ENCODE data around the gene GABPA.

The GABPA gene

GRCh38 chr21:25788677-25789076, 53.9 kb downstream of the GABPA start:
- TF ChIP-seq CTCF (IDR thresholded peaks at IDR 0.05; ENCODE audit: borderline replicate concordance, insufficient read depth, low read depth, low read length) = no peak
- no peak overlapping the region for H3K4me3 ChIP-seq (ENCODE audit: low read depth, low read length)

- no peak overlapping the region for H3K4me3 ChIP-seq (ENCODE audit: low read depth, low read length)
- no peak for TF ChIP-seq CTCF (IDR thresholded peaks at IDR 0.05; ENCODE audit: borderline replicate concordance, insufficient read depth, low read depth, low read length)
Observed at GRCh38 chr21:25790122-25790877, 55.5 kb downstream of the GABPA start.

- no peak overlapping the region for H3K4me3 ChIP-seq (ENCODE audit: low read depth, low read length)
- TF ChIP-seq CTCF (IDR thresholded peaks at IDR 0.05; ENCODE audit: borderline replicate concordance, insufficient read depth, low read depth, low read length) = no peak
Observed at GRCh38 chr21:25790878-25791204, 56.1 kb downstream of the GABPA start.

GRCh38 chr21:25791319-25791718, 56.5 kb downstream of the GABPA start:
- TF ChIP-seq CTCF (IDR thresholded peaks at IDR 0.05; ENCODE audit: borderline replicate concordance, insufficient read depth, low read depth, low read length) = no peak
- H3K4me3 ChIP-seq (ENCODE audit: low read depth, low read length) = no peak overlapping the region

GRCh38 chr21:25801217-25802014, 66.6 kb downstream of the GABPA start:
- no peak overlapping the region for H3K4me3 ChIP-seq (ENCODE audit: low read depth, low read length)

GRCh38 chr21:25806060-25806459, 71.3 kb downstream of the GABPA start:
- no peak overlapping the region for H3K4me3 ChIP-seq (ENCODE audit: low read depth, low read length)
- no peak for TF ChIP-seq CTCF (IDR thresholded peaks at IDR 0.05; ENCODE audit: borderline replicate concordance, insufficient read depth, low read depth, low read length)

More at GRCh38 chr21:25801217-25802014, 66.6 kb downstream of the GABPA start:
- TF ChIP-seq CTCF (IDR thresholded peaks at IDR 0.05; ENCODE audit: borderline replicate concordance, insufficient read depth, low read depth, low read length) = peak; percentile 99

- TF ChIP-seq CTCF (IDR thresholded peaks at IDR 0.05; ENCODE audit: borderline replicate concordance, insufficient read depth, low read depth, low read length) = no peak
- H3K4me3 ChIP-seq (ENCODE audit: low read depth, low read length) = no peak overlapping the region
Observed at GRCh38 chr21:25807191-25807590, 72.4 kb downstream of the GABPA start.
